NCI-H146 treated with DMSO at 0.1 percent for 48 hours (cell line): ENCODE data around the gene NEK5.
A peak's percentile ranks its signal among the peaks of the same experiment; 100 is the strongest.

Experiments
- DNase-seq: peaks from one replicate; lab custom pipeline; 2025; ENCODE audit not compliant: unreplicated experiment; lab: John Stamatoyannopoulos, UW

Gene NEK5

GRCh38 chr13:52012512-52012836 is 116.4 kb downstream of the NEK5 start:
- DNase-seq = no peak

GRCh38 chr13:52011632-52012511 is 117.0 kb downstream of the NEK5 start, which contains the start of gene ALG11:
TSS of gene ALG11 (plus strand) at chr13:52012398. CDS start at chr13:52012419, 21 bp downstream.
- peak; percentile 95 for DNase-seq

DNA sequence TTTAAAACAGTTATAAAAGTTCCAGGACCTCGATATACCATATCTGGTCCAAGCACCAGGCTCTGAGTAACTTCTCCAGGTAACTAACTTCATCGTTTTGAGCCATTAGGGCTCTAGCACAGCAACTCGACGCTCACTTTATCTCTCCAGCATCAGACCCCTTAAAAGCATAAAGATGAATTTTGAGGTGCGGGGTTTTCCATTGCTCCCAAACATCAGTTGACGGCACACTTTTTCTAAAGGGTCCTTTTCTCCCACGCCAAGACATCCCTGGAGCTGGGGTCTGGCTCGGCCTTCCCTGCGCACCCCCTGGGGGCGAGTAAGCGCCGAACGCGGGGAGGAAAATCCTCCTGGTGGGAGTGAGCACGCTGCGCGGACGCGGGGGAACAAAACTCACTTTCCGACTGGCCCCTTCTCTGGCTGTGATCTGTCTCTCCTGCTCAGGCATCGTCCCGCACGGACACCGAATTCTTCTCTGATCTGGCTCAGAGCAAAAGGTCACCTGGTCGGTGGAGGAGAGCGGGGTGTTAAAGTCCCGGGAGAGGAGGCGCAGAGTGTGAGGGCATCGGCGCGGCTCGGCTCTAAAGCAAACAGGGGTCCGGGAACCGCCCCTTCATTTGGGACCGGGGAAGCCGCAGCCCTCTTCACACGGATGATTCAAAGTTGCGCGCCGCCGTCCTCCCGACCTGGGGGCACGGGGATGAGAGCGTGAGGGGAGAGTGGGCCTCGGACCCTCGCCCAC is 117.8 kb downstream of the NEK5 start, which contains the start of gene ATP7B:
TSS of gene ATP7B (minus strand) at position 561 of the 742 bp plus-strand sequence. CDS start at position 448, 113 bp downstream.
- DNase-seq = no peak

GRCh38 chr13:52009946-52010345 is 118.9 kb downstream of the NEK5 start:
- no peak for DNase-seq

- no peak for DNase-seq
Measured at GRCh38 chr13:52006523-52007245, 122.2 kb downstream of the NEK5 start.

- no peak for DNase-seq
Measured at GRCh38 chr13:52005841-52006522, 122.9 kb downstream of the NEK5 start.

DNA sequence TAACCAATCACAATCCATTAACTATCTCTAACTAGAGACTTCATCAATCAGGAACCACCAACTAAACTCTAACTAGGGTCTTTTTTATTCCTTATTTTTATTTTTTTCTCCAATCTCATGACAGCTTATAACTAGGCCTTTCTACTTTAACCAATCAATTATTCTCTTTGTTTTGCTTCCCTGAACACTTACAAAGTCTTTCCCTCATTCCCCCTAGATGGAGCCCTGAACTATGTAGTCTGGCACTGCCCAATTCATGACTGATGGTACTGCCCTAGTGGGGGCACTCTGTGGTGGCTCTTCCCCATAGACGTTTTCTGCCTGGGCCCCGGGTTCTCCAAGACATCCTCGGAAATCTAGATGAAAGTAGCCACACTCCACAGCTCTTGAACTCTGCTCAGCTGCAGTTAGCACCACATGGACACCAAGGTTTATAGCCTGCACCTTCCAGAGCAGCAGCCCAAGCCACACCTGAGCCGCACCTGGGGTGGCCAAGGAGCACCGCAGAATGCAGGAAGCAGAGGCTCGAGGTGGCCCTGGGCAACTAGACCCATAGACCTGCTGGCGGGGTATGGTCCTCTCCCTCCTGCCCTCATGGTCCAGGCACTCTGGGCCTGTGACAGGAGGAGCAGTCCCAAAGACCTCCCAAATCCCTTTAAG is 124.2 kb downstream of the NEK5 start:
- DNase-seq = no peak

DNA sequence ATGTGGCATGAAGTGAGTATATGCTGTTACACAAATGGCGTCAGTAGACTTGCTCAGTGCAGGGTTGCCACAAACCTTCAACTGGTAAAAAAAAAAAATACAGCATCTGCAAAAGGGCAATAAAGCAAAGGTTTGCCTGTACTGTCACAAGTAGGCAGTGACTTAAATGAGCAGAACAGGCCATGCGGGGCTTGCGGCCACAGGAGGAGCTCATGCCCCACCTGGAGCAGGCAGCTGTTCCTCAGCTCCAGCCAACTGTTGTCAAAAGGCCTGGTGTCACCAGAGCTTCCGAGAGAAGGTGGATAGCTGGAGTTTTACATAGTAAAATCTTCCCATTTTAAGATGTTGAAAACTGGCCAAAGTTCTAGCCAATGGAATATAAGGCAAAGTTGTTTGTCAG is 125.3 kb downstream of the NEK5 start:
- no peak for DNase-seq

DNA sequence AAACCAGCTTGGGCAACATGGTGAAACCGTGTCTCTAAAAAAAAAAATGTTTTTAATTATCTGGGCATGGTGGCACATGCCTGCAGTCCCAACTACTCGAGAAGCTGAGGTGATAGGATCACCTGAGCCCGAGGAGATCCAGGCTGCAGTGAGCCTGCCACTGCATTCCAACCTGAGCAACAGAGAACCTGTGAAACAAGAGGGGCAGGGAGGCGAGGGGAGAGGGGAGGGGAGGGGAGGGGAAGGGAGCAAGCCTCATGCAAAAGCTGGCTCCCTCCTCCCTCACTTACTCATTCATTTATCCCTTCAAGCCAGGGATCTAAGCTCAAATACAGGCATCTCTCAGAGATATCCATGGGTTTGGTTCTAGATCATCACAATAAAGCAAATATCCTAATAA is 126.5 kb downstream of the NEK5 start:
- no peak for DNase-seq

DNA sequence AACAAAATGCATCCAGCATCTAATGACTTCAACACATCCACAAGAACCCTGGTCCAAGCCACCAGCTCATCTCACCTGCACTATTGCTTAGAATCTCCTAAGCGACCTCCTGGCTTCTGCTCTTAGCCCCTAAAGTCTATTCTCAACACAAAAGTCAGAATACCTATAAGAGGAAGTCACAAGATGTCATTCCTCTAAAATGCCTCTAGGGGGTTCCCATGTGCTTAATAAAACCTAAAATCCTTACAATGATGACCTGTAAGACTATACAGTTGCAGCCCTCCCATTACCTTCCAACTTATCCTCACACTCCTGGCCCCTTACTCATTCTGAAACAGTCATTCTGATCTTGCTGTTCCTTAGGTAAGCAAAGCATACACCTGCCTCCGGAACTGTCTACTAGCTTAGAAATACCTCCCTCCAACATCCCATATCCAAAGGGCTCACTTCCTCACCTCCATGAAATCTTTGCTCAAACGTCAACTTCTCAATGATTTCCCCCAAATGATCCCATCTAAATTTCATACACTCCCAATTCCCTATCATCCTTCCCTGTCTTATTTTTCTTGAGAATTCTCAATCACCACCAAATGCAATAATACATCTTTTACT is 127.6 kb downstream of the NEK5 start:
- DNase-seq = peak; percentile 22

DNA sequence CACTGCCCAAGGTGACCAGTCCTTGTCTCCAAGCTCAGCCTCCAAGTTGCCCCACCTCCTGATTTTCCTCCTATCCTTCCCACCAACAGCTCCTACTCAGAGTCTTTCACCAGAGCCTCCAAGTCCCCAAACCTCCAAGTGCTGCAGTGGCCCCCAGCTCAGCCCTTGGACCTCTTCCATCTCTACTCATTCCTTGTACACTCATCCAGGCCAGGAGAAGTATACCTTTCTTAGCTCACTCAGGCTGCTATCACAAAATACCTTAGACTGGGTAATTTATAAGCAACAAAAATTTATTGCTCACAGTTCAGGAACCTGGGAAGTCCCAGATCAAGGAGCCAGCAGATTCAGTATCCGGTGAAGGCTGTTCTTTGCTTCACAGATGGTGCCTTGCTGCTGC is 129.0 kb downstream of the NEK5 start:
- no peak for DNase-seq

DNA sequence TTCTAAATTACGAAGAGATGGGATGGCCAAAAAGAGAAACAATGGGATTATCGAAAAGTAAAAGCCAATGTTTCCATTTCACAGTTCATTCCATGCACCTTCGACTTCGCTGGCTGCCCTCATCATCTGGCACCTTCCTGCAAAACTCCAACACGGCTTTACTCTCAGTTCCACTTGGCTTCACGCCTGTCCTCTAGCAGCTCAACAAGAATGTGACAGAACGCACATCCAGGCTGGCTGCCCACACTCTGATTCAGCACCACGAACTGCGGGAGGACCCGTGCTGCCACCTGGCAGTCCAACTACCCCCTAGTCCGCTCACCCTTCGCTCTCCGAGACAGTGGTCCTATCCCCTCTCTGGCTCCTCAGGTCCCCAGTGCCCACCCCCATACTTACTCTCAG is 129.4 kb downstream of the NEK5 start:
- no peak for DNase-seq

DNA sequence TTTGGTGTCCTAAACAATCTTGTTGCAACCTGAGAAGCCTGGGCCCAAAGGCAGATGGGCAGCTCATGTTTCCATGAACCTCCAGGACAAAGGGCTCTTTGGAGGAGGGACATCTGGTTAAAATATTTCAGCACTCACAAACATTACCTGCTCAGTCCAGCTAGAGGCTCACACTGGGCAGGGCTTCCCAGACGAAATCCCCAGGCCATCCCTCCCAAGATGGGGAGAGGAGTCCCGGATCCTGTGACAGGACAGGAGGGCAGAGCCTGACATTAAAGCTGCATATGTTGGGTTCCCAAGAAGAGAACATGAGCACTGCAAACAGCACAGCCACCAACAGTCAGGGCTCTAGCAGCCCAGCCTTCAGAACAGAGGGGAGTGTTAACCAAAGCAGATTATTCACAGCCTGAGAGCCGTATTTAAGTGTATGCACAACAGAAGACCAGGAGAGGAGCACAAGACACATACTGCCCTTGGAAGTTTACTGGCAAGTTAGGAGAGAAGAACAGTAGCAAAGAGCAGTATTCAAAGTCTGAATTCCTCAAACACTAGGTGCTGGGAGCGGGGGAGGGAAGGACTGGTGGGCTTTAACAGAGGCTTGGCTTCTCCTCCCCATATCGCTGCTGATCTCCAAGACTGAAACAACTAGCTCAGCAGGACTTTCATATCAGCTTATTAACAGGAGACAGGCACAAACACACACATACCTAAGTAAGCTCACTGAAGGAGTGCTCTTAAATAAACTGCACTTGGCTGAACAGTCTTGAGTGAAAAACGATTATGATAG is 130.0 kb downstream of the NEK5 start:
- no peak for DNase-seq

GRCh38 chr13:51997641-51998330 is 131.1 kb downstream of the NEK5 start:
- peak; percentile 90 for DNase-seq

DNA sequence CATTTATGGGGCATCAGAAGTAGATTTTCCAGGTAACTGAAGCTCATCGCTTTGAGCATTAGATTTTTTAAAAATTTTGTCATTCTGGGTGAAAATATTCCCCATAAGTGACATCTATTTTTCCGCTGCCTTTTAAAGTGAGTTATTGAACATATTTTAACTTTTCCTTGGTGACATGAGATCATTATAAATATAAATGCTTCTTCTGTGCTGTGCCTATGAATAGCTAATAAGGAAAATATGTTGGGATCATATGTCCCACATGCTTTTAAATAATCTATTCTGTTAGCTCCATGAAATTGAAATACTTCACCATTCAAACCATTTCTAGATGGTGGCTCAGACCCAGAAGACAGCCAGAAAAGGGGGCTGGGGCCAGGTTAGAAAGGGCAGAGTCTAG is 131.7 kb downstream of the NEK5 start:
- DNase-seq = no peak

GRCh38 chr13:51996641-51997040 is 132.2 kb downstream of the NEK5 start:
- no peak for DNase-seq

DNA sequence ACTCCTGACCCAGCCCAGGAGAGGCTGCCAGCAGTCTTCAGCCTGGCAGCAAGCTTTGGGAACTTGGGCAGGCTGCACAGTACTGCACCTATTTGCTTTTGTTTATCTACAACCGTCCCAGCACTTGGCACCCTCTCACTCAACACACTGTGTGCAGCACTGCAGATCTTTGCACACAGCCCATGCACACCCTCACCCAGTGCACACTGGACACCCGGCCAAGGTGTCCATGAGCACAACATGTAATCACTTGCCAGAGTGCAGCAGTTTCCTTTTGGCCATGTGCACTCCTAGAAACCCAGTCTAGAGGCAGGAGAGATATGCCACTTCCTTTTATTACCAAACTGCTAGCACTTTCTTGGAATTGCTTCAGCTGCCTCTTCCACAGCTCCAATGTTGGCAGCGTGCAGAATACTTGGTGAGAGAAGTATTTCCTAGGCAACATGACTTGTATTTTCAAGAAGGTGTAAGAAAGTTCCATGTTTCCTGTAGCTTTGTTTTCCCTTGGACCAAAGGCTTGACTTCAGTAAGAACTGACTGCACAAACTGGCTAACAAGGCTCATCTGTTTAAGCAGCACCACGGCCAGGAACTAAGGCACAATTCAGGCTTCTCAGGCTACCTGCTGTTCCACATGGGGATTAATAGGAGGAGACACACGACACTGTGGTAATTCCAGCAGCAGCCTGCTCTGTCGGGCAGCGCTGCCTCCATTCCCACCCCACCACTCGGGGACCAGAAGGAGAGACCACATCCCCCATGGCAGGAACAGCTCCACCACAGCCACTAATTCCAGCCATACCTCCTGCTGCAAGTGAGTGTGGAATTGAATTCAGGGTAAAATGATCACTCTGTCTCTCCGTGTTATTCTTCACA is 133.0 kb downstream of the NEK5 start:
- peak; percentile 11 for DNase-seq

- DNase-seq = no peak
Measured at GRCh38 chr13:51993713-51994112, 135.2 kb downstream of the NEK5 start.
